DOHH2 (cell line): ENCODE results near the gene BIN1.

Source experiments
- H3F3A ChIP-seq: fragments of 200-600 bp; sonication (generic), shearing (Covaris generic); 2 replicates; pipeline ENCODE4 v1.6.0; 2016; ENCODE audit warnings: antibody characterized with exemption, mild to moderate bottlenecking; ENCODE audit not compliant: control insufficient read depth, insufficient read depth
- H3K27ac ChIP-seq: fragments of 200-600 bp; sonication (generic); 2 replicates; pipeline ENCODE4 v1.5.1; 2014; ENCODE audit warnings: low read depth, mild to moderate bottlenecking, low read length, moderate library complexity
- H3K27me3 ChIP-seq: fragments of 200-600 bp; sonication (generic); 2 replicates; pipeline ENCODE4 v1.6.1; 2014; ENCODE audit warnings: mild to moderate bottlenecking, low read length, mixed read lengths; ENCODE audit not compliant: control insufficient read depth
- H3K36me3 ChIP-seq: fragments of 200-600 bp; sonication (generic); 2 replicates; pipeline ENCODE4 v1.6.1; 2014; ENCODE audit warnings: mild to moderate bottlenecking, low read length, moderate library complexity, mixed read lengths; ENCODE audit not compliant: control insufficient read depth
- H3K4me1 ChIP-seq: fragments of 200-600 bp; sonication (generic); 2 replicates; pipeline ENCODE4 v1.6.1; 2014; ENCODE audit warnings: mild to moderate bottlenecking, low read length, mixed read lengths; ENCODE audit not compliant: control insufficient read depth
- H3K4me2 ChIP-seq: fragments of 200-600 bp; sonication (generic); 2 replicates; pipeline ENCODE4 v1.6.0; 2014; ENCODE audit warnings: mild to moderate bottlenecking, low read length, moderate library complexity
- H3K4me3 ChIP-seq: fragments of 200-600 bp; sonication (generic); 2 replicates; pipeline ENCODE4 v1.5.1; 2014; ENCODE audit warnings: mild to moderate bottlenecking, low read length, mixed read lengths
- H3K79me2 ChIP-seq: fragments of 200-600 bp; sonication (generic); 2 replicates; pipeline ENCODE4 v1.6.1; 2014; ENCODE audit warnings: mild to moderate bottlenecking, low read length, mixed read lengths; ENCODE audit not compliant: control insufficient read depth
- H3K9me2 ChIP-seq: fragments of 200-600 bp; sonication (generic); replicated peaks from 2 replicates; pipeline ENCODE4 v1.6.1; 2014; ENCODE audit warnings: mild to moderate bottlenecking, low read length, mixed read lengths; ENCODE audit not compliant: control insufficient read depth
- H3K9me3 ChIP-seq: fragments of 200-600 bp; sonication (generic); 2 replicates; pipeline ENCODE4 v1.6.1; 2014; ENCODE audit warnings: antibody characterized with exemption, low read length, mixed read lengths; ENCODE audit not compliant: control insufficient read depth, insufficient read depth
- H4K20me1 ChIP-seq: fragments of 200-600 bp; sonication (generic); 2 replicates; pipeline ENCODE4 v1.6.0; 2014; ENCODE audit warnings: low read depth, mild to moderate bottlenecking, antibody characterized with exemption, low read length, moderate library complexity; ENCODE audit not compliant: control insufficient read depth, insufficient read depth
- EZH2phosphoT487 ChIP-seq: fragments of 200-600 bp; sonication (generic); IDR thresholded peaks from 2 replicates; pipeline ENCODE4 v1.6.1; 2017; ENCODE audit warnings: borderline replicate concordance, mild to moderate bottlenecking, antibody characterized with exemption, low read length, moderate library complexity, mixed read lengths
- TF ChIP-seq, protein P1 (sequence below): fragments of 200-600 bp; sonication (generic); IDR thresholded peaks from one replicate; pipeline ENCODE4 v1.5.1; 2014; ENCODE audit warnings: antibody characterized with exemption, mild to moderate bottlenecking, low read depth, low read length; ENCODE audit not compliant: poor library complexity, severe bottlenecking

BIN1 gene

DNA sequence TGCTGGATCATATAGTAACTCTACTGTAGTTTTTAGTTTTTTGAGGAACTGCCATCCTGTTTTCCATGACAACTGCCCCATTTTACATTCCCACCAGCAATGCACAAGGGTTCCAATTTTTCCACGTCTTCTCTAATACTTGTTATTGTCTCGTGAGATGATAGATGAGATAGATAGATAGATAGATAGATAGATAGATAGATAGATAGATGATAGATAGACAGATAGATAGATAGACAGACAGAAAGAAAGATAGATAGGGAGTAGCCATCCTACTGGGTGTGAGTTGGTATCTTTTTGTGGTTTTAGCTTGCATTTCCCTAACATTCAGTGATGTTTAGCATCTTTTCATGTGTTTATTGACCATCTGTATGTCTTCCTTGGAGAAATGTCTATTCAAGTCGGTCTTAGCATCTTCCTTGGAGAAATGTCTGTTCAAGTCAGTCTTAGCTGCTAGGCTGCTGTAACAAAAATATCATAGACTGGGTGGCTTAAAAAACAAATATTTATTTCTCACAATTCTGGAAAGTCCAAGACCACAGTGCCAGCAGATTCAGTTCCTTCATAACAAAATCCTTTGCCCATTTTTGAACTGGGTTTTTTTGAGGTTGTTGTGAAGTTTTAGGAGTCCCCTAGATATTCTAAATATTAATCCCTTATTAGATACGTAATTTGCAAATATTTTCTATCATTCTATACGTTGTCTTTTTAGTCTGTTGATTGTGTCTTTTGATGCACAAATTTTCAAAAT is 98.5 kb downstream of the BIN1 start:
- Histone ChIP-seq H3K9me2 (no peaks in the 10 kb centered on the region), H4K20me1 (no peaks in the 10 kb centered on the region), H3K36me3 (no peaks in the 10 kb centered on the region), H3K27me3 (peaks cover 9% of the 10 kb centered on the region), H3K9me3 (no peaks in the 10 kb centered on the region), H3K4me2 (no peak overlapping the region), H3K27ac (no peak overlapping the region), H3K4me1 (0 out of 2 replicates have a peak, but pooled peaks cover 3% of the 10 kb centered on the region), H3K79me2 (no peaks in the 10 kb centered on the region), H3K4me3 (no peak overlapping the region), H3F3A (no peaks in the 10 kb centered on the region)
- TF ChIP-seq EZH2phosphoT487: no peak
- TF ChIP-seq, protein P1, sequence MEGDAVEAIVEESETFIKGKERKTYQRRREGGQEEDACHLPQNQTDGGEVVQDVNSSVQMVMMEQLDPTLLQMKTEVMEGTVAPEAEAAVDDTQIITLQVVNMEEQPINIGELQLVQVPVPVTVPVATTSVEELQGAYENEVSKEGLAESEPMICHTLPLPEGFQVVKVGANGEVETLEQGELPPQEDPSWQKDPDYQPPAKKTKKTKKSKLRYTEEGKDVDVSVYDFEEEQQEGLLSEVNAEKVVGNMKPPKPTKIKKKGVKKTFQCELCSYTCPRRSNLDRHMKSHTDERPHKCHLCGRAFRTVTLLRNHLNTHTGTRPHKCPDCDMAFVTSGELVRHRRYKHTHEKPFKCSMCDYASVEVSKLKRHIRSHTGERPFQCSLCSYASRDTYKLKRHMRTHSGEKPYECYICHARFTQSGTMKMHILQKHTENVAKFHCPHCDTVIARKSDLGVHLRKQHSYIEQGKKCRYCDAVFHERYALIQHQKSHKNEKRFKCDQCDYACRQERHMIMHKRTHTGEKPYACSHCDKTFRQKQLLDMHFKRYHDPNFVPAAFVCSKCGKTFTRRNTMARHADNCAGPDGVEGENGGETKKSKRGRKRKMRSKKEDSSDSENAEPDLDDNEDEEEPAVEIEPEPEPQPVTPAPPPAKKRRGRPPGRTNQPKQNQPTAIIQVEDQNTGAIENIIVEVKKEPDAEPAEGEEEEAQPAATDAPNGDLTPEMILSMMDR: no peak

DNA sequence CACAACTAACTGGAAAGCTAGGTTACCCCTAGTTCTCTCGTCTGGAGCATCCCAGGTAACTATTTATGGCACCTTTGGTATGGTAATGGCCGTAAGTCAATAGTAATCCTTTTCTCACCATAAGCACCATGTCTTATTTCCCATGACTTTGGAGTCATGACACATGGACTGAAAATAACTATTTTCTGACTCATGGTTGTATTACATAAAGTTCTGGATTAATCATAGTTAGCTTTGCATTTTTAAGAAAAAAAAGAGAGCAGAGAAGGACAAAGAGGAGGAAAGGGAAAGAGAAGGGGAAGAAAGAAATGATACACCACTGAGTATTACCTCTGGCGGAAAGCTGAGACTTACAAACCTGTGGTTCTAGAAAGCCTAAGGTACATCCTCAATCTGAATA is 99.3 kb downstream of the BIN1 start:
- Histone ChIP-seq H3K36me3 (no peaks in the 10 kb centered on the region), H3K4me3 (no peak overlapping the region), H3K27me3 (peaks cover 5% of the 10 kb centered on the region; the same call in 1 of the 2 replicates), H4K20me1 (no peaks in the 10 kb centered on the region), H3K79me2 (no peaks in the 10 kb centered on the region), H3K9me3 (no peaks in the 10 kb centered on the region), H3K4me1 (no peaks in the 10 kb centered on the region), H3K4me2 (no peak overlapping the region), H3K27ac (no peak overlapping the region), H3K9me2 (no peaks in the 10 kb centered on the region), H3F3A (no peaks in the 10 kb centered on the region)
- TF ChIP-seq, protein P1: no peak
- TF ChIP-seq EZH2phosphoT487: no peak

DNA sequence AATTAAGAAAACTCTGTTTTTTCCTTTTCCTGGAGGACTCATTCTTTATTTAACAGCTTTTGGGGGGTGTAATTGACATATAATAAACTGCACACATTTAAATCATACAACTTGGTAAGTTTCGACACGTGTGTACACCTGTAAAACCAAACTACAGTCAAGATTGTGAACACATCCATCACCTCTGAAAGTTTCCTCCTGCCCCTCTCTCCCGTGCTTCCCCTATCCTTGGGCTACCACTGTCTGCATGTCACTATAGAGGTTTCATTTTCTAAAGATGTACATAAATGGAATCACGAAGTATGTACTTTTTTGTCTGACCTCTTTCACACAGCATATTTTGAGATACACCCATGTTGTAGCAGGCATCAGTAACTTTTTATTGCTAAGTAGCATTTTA is 100.0 kb downstream of the BIN1 start:
- Histone ChIP-seq H3K79me2 (no peaks in the 10 kb centered on the region), H3K36me3 (no peaks in the 10 kb centered on the region), H3K4me1 (no peaks in the 10 kb centered on the region), H3K9me3 (no peaks in the 10 kb centered on the region), H3K4me2 (no peak overlapping the region), H3F3A (no peaks in the 10 kb centered on the region), H3K27ac (no peak overlapping the region), H3K4me3 (no peak overlapping the region), H4K20me1 (no peaks in the 10 kb centered on the region), H3K27me3 (peaks cover 10% of the 10 kb centered on the region), H3K9me2 (no peaks in the 10 kb centered on the region)
- TF ChIP-seq, protein P1: no peak
- no peak for TF ChIP-seq EZH2phosphoT487
